Prostate gland (tissue), 2 donors: Measurements from ENCODE around the gene SUSD5. TPM values are rescaled to one million over a fixed set of nuclear protein-coding genes. Genes with fewer than 3 reads are reported as not detected.

Experiments
- DNase-seq: peaks from one replicate; pipeline ENCODE4 v3.0.0-alpha.2; 2019; ENCODE audit warnings: low spot score
- H3K27ac ChIP-seq, 2 donors: fragments of 200-600 bp; sonication (generic); 2 replicates each; pipeline ENCODE4 v1.5.1; 2017 to 2019
- H3K27me3 ChIP-seq: fragments of 200-600 bp; sonication (generic); replicated peaks from 2 replicates; pipeline ENCODE4 v1.5.1; 2019; ENCODE audit not compliant: insufficient read depth
- H3K36me3 ChIP-seq, 2 donors: fragments of 200-600 bp; sonication (generic); 1 replicate in 1 of 2; 2 replicates in 1 of 2; pipeline versions ENCODE4 v1.5.1 to v1.8.1; 2017 to 2019
- H3K4me1 ChIP-seq: fragments of 200-600 bp; sonication (generic); replicated peaks from 2 replicates; pipeline ENCODE4 v1.5.1; 2019
- H3K4me3 ChIP-seq, 2 donors: fragments of 200-600 bp; sonication (generic); 2 replicates each; pipeline ENCODE4 v1.5.1; 2017 to 2019
- H3K9me3 ChIP-seq: fragments of 200-600 bp; sonication (generic); 2 replicates; pipeline ENCODE4 v1.5.1; 2017
- CTCF ChIP-seq, 4 experiments: fragments of 200-600 bp in 2 of 4; fragments of 450-650 bp in 2 of 4; sonication (generic) in 2 of 4; IDR thresholded peaks; 1 replicate in 3 of 4; 2 replicates in 1 of 4; pipeline ENCODE4 v1.5.1; 2016 to 2019; ENCODE audit warnings: antibody characterized with exemption in 4 of 4, mild to moderate bottlenecking in 2 of 4, moderate library complexity in 2 of 4
- POLR2A ChIP-seq: fragments of 450-650 bp; IDR thresholded peaks from one replicate; pipeline ENCODE4 v1.6.1; 2016; ENCODE audit warnings: antibody characterized with exemption, mild to moderate bottlenecking
- POLR2AphosphoS5 ChIP-seq: sonication (generic); formaldehyde crosslinking; IDR thresholded peaks from one replicate; pipeline ENCODE4 v1.6.1; 2017; ENCODE audit warnings: antibody characterized with exemption
- WGBS: methylation state at CpG from one replicate; pipeline ENCODE4 v1.1.5; 2018; 5-methylcytosine and 5-hydroxymethylcytosine counted together
- intact Hi-C: fragments of 100-400 bp; cut with DNase I; formaldehyde crosslinking; loops from one replicate; pipeline ENCODE4 v1.14.2; 2022
- total RNA-seq, 2 donors: library from RNA; depleted of rRNA; stranded (reverse); fragments of >200 nt; gene quantifications; one replicate each; pipeline ENCODE4 v1.1.0, GENCODE V29; 2016

The SUSD5 gene
- total RNA-seq, 2 donors from 2014 or later = 0.77 to 6.9 TPM

- Histone ChIP-seq H3K9me3 (no peaks in the 10 kb centered on the region), H3K27ac (no peak overlapping the region), H3K36me3 (no peaks in the 10 kb centered on the region), H3K27me3 (no peaks in the 10 kb centered on the region), H3K4me1 (no peaks in the 10 kb centered on the region), H3K4me3 (no peak overlapping the region)
- TF ChIP-seq POLR2A = no peak
- TF ChIP-seq POLR2AphosphoS5 = no peak
- TF ChIP-seq CTCF (IDR thresholded peaks at IDR 0.05) = no peak
- no peak for DNase-seq
- WGBS = 82% methylated on average over 3 of the region's 3 CpGs
- intact Hi-C loops = no loop called here
These were observed 58.6 kb downstream of the SUSD5 start for GRCh38 chr3:33159981-33160380.

DNA sequence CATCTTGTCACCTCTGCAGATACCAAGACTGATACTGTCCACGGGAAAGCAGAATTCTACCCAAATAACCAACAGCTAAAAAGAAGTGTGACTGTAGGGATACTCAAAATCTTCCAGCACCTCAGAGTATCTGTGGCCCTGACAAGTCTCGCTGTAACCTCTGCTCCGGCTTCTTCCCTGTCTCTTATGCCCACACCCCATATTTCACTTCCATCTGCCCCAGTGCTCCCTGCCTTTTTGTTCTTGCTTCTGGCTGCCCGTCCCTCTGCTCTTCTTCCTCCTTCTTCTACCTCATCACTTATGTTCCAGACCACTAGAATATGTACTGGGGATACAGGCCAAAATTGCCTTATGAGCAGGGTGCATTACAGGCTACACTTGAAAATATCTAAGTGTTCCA lies 59.4 kb downstream of the SUSD5 start:
- 89% methylated on average over 4 of the region's 4 CpGs for WGBS
- H3K4me3 ChIP-seq = no peak overlapping the region
- H3K27ac ChIP-seq = no peak overlapping the region
- H3K27me3 ChIP-seq = no peaks in the 10 kb centered on the region
- intact Hi-C loops = no loop called here
- DNase-seq = no peak
- no peak for TF ChIP-seq CTCF (IDR thresholded peaks at IDR 0.05)
- TF ChIP-seq POLR2A = no peak
- H3K9me3 ChIP-seq = no peaks in the 10 kb centered on the region
- H3K36me3 ChIP-seq = no peaks in the 10 kb centered on the region
- H3K4me1 ChIP-seq = no peaks in the 10 kb centered on the region

- no peak overlapping the region for H3K4me3 ChIP-seq
- no peaks in the 10 kb centered on the region for H3K36me3 ChIP-seq
- no peak overlapping the region for H3K27ac ChIP-seq
- H3K9me3 ChIP-seq = no peaks in the 10 kb centered on the region
- H3K4me1 ChIP-seq = no peaks in the 10 kb centered on the region
- intact Hi-C loops = no loop called here
- no peak for DNase-seq
- TF ChIP-seq CTCF (IDR thresholded peaks at IDR 0.05) (no peak), POLR2AphosphoS5 (no peak), POLR2A (no peak)
- no peaks in the 10 kb centered on the region for H3K27me3 ChIP-seq
- 85% methylated on average over 3 of the region's 3 CpGs for WGBS
These were observed 63.3 kb downstream of the SUSD5 start for GRCh38 chr3:33155301-33155700.

- DNase-seq = no peak
- intact Hi-C loops = no loop called here
- H3K27ac ChIP-seq = no peak overlapping the region
- no peaks in the 10 kb centered on the region for H3K9me3 ChIP-seq
- TF ChIP-seq POLR2AphosphoS5 = no peak
- TF ChIP-seq CTCF (IDR thresholded peaks at IDR 0.05) = no peak
- TF ChIP-seq POLR2A = no peak
- no peak overlapping the region for H3K4me3 ChIP-seq
- WGBS = 93% methylated on average over 4 of the region's 4 CpGs
- H3K4me1 ChIP-seq = no peaks in the 10 kb centered on the region
- no peaks in the 10 kb centered on the region for H3K36me3 ChIP-seq
- H3K27me3 ChIP-seq = no peaks in the 10 kb centered on the region
These were observed 64.8 kb downstream of the SUSD5 start for GRCh38 chr3:33153782-33154181.

GRCh38 chr3:33152363-33153360 lies 65.9 kb downstream of the SUSD5 start:
- intact Hi-C loops = no loop called here
- Histone ChIP-seq H3K27me3 (no peaks in the 10 kb centered on the region), H3K36me3 (no peaks in the 10 kb centered on the region), H3K27ac (no peak overlapping the region), H3K9me3 (no peaks in the 10 kb centered on the region), H3K4me1 (no peaks in the 10 kb centered on the region), H3K4me3 (no peak overlapping the region)
- WGBS = 95% methylated on average over 19 of the region's 19 CpGs
- no peak for DNase-seq
- TF ChIP-seq POLR2AphosphoS5 (no peak), CTCF (IDR thresholded peaks at IDR 0.05) (no peak), POLR2A (no peak)
